GM19193 (cell line): ENCODE data around the gene TRIM63.

ENCODE experiments used
- POLR2A ChIP-seq: IDR thresholded peaks from 4 replicates; pipeline ENCODE4 v1.6.1; 2011; ENCODE audit not compliant: insufficient read depth, insufficient read length; ENCODE audit errors: extremely low read depth

Gene TRIM63

DNA sequence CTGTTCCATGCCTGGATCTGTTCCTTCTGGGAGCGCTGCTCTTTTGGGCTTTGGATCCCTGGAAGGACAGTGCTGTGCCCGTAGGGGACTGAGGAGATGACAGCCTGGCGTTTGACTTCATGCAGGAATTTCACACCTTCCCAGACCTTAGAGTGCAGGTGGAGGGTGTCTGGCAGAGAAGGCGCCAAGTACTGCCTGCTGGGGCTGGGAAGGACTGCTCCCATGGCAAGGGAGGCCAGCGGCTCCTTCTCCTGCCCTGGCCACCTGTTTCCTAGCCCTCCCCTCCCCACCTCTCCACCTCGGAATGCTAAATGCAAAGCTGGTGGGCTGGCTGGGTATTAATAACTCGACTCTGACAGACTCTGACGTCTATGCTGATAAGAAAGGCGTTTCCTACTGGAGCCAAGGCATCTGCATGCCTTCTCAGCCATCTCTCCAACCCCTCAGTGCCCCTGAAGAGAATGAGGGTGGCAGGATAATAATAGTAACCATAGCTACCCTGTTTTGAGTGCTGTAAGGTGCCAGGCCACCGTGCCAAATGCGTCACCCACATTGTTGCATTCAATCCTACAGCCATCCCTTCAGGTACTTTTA is 26.7 kb upstream of the TRIM63 start:
- TF ChIP-seq POLR2A, result no peak

DNA sequence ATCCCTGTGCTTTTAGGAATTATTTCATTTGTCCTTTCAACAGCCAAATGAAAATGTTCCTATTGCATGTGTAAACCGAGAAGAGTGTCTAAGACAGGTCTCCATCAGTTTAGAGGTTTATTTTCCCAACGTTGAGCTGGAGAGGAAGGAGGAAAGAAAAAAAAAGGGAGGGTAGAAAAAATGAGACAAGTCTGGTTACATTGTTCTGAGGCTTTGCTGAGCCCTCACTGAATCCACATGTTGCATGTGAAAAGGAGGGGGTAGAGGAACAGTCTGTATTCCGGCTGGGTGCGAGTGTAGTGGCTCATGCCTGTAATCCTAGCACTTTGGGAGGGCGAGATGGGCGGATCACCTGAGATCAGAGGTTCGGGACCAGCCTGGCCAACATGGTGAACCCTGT is 25.0 kb upstream of the TRIM63 start:
- TF ChIP-seq POLR2A, result no peak

DNA sequence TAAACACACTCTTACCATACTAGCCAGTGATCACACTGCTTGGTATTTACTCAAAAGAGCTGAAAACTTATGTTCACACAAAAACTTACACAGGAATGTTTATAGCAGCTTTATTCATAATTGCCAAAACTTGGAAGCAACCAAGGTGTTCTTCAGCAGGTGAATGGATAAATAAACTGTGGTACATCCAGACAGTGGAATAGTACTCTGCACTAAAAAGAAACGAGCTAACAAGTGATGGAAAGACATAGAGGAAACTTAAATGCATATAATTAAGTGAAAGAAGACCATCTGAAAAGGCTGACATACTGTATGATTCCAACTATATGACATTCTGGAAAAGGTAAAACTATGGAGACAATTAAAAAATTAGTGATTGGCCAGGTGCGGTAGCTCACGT is 23.5 kb upstream of the TRIM63 start:
- no peak for TF ChIP-seq POLR2A

DNA sequence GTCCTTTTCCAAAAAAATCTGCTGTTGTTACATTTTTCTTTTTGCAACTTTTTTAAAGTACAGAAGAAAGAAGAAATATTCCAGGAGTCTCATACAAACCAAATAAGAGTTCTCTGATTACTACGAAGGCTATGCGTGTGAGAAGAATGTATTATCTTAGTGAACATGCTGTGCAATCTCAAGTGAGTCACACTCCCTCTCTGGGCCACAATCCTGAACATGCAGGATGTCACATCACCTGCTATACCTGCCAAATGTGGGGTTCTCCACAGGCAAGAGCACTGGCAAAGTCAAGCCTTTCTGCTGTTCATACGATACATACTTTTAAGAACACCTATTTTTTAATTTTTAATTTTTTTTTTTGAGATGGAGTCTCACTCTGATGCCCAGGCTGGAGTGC is 21.7 kb upstream of the TRIM63 start:
- TF ChIP-seq POLR2A, result no peak

DNA sequence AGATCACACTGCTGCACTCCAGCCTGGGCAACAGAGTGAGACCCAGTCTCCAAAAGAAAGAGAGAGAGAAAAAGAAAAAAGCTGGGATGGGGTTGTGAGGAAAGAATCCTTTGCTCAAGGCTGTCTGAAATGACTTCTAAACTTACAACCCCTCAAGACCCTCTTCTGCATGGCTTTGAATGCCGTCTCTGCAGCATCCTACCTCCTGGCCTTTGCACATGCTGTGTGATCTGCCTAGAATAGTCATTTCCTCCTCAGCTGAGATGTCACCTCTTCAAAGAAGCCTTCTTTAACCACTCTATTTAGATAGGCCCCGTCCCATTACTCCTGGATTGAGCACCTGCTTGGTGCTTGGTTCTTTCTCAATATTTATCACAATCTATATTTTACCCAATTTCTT is 17.4 kb upstream of the TRIM63 start:
- no peak for TF ChIP-seq POLR2A

DNA sequence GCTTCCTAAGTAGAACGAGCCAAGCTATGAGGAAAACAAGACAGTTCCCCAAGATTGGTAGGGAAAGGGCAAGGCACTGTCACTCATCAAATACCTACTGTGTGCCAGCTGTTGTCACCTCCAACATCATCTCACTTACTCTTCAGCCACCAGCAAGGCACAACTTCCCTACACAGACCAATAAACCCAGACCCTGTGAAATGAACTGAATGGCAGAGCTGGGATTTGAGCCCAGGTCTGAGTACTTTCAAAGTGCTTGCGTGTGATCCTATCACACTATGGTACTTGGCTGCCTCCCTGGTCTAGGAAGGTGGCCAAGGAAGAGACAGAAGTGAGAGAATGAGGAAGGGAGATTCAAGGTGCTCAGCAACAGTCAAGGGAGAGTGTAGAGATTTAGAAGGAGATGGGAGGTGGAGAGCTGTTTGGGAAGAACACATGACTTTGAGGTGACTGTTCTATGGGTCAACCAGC is 16.7 kb upstream of the TRIM63 start:
- no peak for TF ChIP-seq POLR2A

DNA sequence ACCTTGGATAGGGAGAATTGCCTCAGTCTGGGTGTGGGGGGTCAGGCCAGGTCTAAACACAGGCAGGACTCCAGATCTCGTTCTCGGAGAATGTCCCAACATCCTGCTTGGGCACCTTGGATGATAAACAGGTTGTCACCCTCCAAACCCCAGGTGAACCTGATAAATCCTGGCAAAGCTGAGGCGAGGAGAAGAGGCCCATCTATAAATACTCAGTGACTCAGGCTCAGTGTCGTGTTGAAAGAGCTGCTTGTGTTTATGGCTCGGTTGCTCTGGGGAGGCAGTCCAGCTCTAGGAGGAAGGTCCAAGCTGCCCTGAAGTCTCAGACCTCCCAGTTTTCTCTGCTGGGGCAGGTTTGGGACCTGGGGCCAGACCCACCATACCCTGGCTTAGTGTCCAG is 15.8 kb upstream of the TRIM63 start:
- TF ChIP-seq POLR2A, result no peak

DNA sequence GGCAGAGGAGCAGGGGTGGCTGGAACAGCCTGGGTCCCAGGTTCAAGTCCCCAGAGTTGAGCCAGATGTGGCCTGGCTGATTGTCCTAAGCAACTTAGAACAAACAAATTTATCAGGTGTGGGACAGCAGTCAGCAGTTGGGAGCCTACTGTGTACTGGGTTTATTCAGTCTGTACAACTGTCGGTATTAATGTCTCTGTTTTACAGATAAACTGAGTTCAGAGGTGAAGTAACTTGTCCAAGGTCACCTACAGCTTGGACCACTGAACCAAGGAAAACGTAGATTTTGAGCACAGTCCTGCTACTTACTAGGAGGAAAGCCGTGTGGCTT is 14.6 kb upstream of the TRIM63 start:
- no peak for TF ChIP-seq POLR2A

DNA sequence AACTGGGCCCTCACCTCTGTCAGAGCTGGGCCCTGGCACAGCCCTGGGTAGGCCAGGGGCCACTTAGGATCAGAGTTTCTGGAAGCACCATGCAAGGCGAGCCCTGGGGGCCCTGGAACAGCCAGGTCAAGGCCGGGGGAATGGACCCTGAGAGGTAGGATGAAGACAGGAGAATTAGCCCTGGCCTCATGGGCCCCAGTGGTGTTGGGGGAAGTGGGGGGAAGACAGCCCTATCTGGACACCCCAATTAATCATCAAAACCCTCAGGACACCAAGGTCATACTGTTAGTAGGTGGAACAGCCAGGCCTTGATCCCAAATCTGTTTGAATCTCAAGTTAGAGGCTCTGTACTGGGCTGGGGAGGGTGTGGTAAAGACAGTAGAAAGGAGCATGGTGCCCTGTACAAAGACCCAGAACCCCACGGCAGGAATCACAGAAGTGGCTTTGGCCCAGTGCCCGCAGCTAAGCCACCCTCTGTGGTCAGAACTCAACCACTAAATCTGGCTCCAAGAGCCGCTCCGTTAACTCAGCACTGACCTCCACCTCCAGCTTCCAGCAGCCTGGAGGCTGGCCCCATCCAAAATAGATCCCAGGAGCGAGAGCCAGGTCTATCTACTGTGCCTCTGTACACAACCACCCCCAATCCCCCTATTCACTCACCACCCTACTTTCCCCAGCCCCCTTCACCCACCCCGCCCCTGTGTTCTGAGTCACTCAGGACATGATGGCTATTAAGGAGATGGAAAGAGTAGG is 14.0 kb upstream of the TRIM63 start:
- TF ChIP-seq POLR2A, result no peak

DNA sequence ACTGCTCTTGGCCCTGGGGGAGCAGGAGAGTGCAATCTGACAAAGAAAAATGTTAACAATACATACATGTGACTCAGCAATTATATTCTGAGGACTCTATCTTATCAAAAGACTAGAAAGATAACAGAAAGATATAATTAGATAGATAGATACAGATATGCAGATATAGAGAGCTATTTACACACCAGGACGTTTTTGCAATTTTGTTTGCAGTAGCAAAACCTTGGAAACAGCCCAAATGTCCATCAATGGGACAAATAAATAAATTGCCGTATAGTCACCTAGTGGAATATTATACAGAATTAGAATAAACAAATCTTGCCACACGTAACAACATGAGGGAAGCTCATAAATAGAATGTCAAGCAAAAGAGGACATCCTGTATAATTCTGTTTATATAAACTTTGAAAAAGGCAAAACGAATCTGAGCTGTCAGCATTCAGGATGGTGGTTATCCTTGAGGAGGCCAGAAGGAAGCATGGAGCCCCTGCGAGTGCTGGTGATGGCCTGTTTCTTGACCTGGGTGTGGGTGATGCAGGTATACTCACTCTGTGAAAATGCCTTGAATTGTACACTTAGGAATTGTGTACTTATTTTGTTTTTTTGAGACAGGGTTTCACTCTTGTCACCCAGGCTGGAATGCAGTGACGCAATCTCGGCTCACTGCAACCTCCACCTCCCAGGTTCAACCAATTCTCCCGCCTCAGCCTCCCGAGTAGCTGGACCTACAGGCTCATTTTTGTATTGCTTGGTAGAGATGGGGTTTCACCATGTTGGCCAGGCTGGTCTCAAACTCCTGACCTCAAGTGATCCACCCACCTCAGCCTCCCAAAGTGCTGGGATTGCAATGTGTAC is 12.8 kb upstream of the TRIM63 start:
- TF ChIP-seq POLR2A, result no peak

DNA sequence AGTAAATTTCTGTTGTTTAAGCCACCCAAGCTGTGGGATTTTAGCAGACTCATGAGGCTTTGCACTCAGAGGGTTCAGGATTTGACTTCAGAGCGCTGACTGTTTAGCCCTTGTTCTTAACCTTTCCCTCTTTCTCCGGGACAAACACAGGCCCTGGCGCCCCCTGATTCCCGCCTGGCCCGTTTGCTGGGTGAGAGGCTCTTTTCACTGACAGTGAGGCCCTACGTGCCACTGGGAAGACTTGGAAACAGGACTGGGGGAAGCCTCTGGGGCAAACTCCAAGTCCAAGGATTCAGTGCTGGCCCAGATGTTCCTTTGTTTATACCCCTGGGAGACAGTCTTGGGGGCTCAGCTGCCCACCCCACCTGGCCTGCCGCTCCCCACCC is 11.7 kb upstream of the TRIM63 start:
- no peak for TF ChIP-seq POLR2A

DNA sequence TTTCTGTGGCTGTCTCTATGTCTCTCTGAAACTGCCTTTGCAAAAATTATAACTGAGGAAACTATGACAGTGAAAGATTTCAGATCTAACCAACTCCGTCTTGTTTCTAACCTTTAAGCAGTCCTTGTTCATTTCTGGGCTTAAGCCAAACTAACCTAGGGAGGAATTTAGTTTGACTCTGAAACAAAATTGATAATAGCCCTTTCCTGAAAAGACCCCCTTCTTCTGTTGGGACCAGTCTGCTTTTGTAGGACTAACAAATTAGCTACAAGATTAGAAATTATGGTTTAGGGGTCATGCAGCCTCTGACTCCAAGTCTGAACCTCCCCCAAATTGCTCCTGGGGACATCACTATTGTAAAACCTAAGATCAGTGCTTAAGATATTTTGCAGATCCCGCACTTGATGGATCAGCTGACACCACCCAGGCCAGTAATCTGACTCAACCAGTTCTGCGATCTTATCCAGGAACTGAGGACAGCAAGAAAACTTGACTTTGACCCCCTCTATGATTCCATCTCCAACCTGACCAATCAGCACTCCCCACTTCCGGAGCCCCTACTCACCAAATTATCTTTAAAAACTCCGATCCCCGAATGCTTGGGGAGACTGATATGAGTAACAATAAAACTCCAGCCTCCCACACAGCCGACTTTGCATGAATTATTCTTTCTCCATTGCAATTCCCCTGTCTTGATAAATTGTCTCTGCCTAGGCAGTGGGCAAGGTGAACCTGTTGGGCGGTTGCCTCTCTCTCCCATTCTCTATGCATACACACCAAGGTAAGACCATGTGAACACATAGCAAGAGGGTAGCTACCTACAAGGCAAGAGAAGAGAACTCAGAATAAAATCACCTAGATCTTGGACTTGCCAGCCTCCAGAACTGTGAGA is 11.1 kb upstream of the TRIM63 start:
- TF ChIP-seq POLR2A, result no peak

DNA sequence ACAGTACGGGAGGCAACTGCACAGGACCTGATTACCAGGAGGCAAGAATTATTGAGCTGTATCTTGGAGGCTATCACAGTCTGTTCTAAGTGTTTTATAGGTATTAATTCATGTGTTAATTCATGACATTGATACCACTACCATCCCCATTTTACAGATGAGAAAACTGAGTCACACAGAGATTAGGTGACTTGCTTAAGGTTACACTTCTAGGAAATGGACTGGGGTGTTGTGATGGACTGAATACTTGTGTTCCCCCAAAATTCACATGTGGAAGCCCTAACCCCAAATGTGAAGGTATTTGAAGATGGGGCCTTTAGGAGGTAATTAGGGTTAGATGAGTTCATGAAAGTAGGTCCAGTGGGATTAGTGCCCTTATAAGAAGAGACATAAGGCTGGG is 10.1 kb upstream of the TRIM63 start:
- no peak for TF ChIP-seq POLR2A

DNA sequence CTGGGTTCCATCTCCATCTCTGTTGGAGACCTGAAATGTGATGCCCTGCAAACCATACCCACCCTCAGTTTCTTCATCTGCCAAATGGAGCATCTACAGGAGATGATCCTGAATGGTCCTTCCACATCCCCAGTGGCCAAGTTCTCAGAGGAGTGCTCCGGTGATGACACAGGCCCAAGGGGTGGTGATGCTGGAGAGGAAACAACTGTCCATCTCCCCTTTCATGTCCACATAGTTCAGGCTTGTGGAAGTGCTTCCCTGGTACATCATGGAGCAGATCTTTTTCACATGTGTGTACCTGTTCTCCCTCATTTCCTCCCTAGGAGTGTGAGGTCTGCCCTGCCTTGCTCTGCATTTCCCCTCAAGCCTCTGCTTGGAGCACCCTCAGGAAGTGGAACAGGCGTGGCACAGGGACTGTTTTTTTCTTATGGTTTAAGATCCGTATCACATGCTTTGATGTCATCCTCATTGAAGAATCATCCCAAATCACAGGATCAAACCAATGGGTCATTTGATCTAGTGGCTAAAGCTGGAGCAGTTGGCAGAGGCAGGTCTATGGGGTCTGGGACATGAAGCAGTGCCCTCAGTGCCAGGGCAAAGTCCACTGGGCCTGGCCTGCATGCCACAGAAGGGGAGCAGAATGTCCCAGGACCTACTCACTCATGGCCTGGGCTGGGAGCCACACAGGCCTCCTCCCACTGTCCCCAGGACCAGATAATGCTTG is 8.2 kb upstream of the TRIM63 start:
- TF ChIP-seq POLR2A, result no peak
